ENCODE measurements around the gene RACK1.
"Not testable (repeated sequence)": the region's sequence is repeated elsewhere in the genome, so short reads cannot be mapped to it uniquely, and the experiment has no call there.

The RACK1 gene

DNA sequence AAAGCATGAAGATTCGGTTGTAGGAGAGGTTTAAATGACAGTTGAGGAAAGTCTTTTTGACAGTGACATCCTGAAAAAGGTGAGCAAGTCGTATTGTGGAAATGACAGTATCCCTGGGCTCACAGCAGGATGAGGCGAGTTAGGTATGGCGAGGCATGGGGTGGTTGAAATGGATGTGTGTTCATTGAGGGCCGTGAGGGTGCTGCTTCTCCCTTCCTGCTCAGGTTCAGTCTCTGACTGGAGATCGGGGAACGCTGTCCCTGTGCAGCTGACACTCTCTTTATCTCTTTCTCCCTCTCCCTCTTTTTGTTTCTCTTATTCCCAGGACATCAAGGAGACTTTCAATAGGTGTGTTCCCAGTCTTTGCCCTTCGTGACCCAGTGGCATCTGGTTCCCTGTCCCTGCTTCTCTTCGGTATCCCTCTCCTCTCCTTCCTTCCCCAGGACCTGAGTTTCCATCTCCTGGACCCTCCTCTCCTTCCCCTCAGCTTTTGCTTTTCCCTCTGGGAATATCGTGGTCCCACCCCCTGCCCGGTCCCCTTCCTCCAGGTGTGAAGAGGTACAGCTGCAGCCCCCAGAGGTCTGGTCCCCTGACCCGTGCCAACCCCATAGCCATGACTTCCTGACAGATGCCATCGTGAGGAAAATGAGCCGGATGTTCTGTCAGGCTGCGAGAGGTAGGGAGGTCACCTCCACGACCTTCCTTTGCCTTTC, 10.5 kb downstream of the RACK1 start:
- DNase-seq = no peak

GRCh38 chr5:181232593-181232992, 11.1 kb downstream of the RACK1 start:
- DNase-seq = no peak

GRCh38 chr5:181231432-181231831, 12.3 kb downstream of the RACK1 start:
- DNase-seq = no peak

DNA sequence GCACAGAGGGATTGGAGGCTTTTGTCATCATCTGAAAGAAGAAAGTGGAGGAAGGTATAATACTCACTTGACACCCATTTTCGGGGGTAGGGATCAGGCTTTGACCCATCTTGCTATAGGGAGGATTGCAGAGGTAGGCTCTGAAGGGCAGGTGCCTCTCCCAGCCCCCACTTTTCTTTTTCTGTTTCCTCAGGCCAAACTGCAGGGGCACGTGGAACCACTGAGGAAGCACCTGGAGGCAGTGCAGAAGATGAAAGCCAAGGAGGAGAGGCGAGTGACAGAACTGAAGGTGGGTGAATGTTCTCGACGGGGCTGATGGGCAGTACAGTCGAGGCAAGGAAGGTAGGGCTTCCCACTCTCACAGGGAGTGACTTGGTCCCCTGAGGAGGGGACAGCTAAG, 13.2 kb downstream of the RACK1 start:
- no peak for DNase-seq

- no peak for DNase-seq
Observed at GRCh38 chr5:181229996-181230395, 13.7 kb downstream of the RACK1 start.

DNA sequence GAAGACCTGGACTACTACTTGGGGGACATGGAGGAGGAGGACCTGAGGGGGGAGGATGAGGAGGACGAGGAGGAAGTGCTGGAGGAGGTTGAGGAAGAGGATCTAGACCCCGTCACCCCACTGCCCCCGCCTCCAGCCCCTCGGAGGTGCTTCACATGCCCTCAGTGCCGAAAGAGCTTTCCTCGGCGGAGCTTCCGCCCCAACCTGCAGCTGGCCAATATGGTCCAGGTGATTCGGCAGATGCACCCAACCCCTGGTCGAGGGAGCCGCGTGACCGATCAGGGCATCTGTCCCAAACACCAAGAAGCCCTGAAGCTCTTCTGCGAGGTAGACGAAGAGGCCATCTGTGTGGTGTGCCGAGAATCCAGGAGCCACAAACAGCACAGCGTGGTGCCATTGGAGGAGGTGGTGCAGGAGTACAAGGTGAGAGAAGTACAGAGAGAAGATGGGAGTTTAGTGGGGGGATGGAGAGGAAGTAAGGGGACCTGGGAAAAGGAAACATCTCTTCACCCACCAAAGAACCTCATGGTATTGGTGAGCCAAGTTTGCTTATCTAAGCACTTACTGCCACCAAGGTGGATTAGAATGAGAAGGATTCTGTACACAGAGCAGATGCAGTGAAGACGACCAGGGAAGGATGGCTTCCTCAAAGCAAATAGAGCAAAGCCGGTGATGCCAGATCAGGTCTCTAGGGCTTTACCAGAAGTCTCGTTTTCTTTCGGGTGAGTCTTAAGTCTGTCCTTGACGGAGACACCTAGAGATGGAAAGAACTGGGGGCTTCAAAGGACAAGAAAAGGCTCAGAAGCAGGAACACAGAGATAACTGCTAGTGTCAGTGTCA, 19.1 kb downstream of the RACK1 start:
- no peak for DNase-seq

DNA sequence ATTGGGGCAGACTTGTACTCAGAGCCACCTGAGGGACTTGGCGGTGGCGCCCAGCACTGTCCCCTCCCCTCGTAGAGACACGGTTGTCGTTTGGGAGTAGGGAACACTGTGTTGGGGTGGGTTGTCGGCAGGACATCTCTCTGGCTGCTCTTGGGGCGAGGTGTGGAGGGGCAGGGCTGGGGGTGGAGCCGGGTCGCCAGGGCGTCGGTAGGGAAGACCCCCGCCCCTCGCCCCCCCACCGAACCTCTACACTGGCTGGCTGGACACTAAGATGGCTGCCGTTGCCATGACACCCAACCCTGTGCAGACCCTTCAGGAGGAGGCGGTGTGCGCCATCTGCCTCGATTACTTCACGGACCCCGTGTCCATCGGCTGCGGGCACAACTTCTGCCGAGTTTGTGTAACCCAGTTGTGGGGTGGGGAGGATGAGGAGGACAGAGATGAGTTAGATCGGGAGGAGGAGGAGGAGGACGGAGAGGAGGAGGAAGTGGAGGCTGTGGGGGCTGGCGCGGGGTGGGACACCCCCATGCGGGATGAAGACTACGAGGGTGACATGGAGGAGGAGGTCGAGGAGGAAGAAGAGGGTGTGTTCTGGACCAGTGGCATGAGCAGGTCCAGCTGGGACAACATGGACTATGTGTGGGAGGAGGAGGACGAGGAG, 19.8 kb downstream of the RACK1 start:
- DNase-seq = no peak

DNA sequence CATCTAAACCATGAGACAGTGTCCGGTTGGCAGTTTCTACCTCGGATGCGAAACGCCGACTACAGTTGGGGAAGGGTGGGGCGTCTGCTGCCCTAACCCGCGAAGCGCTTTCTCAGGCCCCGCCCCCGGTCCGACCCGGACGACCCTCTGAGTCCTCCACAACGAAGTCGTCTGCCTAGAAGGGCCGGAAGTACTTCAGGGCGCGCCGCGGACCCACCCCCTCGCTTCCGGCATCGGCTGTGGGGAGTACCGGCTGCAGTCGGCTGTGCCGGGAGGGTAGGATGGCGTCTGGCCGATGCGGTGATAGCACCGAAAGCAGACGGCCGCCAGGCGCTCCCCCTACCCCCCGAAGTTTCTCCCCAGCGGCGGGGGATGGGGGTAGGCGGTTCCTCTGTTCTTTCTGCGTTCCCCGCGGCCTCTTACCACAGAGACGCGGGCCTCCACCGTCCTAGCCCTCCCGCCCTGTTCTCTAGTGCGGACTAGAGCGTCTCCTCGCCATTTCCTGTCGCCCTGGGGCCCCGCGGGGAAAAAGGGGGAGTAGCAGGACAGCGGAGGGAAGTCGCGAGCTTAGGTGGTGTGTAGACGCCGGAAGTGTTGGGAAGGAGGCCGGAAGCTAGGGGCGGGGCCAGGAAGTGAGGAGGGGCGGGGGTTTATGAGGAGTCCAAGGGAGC, 20.5 kb downstream of the RACK1 start, which contains the start of gene TRIM41:
TSS of gene TRIM41 (plus strand) at position 224 of the 671 bp plus-strand sequence. CDS start 719 bp downstream, outside the sequence.
- DNase-seq = no peak

DNA sequence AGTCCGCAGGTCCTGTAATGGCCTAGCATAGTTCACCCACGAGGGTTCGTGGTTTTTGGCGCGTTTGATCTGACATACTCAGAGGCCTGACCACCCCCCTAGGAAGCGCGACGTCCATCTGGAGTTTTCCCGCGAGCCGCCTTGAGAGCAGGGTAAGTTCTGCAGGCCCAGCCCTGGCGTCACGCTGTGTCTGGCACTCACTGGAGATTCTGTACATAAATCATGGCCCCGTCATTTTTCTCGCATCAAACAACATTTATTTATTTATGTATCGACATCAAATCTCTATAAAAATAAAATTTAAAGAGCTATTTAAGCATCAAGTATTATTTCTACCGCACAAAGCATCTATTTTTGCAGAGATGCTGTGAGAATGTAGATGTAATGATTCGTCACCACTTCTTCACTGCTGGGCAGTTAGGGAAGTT, 21.1 kb downstream of the RACK1 start:
- DNase-seq = no peak

GRCh38 chr5:181221792-181222629, 21.7 kb downstream of the RACK1 start:
- DNase-seq = no peak

GRCh38 chr5:181221105-181221791, 22.5 kb downstream of the RACK1 start:
- DNase-seq = no peak

GRCh38 chr5:181220178-181220515, 23.6 kb downstream of the RACK1 start:
- no peak for DNase-seq

DNA sequence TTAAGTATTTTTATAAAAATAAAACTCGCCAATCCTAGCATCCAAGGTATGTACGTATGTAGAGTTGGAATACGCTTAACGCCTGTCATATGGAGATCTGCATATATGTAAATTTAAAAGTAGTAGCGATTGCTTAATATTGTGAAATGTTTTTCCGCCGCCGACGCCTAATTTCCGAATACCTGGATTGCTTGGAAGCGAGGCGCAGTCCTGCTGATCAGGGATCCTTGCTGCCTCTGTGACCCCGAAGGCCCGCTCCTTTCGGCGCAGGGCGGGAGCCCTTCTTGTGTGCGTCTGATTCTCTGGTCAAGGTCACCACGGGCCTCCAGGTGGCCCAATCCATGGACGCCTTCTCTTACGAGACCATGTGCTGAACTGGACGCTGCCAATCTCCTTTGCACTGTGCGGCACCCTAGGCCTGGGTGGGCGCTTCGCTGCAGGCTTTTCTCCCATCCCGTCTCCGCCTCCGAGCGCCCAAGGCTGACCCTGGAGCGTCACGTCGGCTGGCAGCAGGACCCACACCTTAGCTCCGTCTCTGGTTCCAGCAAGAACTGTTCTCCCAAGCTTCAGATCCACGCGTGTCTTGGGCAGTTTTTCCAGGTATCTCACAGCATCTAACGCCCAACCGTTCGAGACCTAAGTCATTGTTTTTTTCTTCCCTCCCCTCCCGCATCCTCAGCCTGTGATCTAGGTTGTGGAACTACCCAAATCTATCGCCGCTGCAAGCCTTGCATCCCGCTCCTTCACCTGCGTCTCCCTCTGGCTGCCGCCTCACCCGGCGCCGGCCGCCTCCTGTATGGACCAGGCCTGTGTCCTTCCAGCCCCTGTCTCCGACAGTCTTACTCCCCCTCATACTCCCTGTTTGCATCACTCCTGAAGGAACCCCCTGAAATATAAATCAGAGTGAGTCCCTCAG, 24.2 kb downstream of the RACK1 start:
- no peak for DNase-seq

DNA sequence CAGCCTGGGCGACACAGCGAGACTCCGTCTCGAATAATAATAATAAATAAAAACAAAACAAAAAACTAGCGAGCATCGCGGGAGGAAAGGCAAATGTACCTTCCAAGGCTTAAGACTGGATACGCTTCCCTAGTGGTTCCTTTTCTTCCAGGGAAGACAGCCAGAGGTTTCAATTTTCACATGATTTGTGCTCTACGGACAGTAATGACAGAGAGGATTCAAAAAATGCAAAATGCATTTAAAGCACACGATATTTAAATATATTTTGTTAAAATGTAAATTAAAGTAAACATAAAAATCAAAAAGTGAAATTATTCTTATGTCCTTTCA, 24.9 kb downstream of the RACK1 start:
- DNase-seq = no peak

- no peak for DNase-seq
Observed at GRCh38 chr5:181217803-181218062, 26.0 kb downstream of the RACK1 start.

DNA sequence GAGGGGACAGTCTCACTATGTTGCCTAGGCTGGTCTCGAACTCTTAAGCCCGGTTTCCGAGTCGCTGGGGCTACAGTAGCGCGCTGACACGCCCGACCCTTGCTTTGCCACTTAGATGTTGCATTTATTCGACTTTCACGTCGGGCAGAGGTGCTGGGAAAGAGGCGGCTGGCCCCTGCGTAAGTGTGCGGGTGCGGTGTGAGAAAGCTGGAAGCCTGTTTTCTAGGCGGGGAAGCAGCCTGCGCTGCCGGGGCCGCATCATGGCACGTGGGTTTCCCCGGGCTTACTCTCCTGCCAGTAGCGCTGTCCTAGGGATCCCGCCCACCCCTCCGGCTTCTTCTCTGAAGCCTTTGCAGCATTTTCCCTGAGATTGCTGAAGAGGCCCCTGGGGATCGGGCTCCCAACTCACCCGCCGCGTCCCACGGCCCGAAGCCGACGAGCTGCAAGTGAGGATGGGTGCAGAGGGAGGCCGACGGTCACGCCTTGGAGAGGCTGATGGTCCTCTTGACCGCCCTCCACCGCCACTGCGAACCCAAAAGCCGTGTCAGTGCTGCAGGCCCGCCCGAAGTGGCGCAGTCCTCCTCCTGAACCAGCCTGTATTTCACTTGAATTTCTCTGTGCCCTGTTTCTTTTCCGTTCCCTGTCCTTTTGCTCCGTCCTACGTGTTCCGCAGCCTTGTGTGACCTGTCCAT, 26.4 kb downstream of the RACK1 start:
- DNase-seq = no peak

GRCh38 chr5:181215997-181216989, 27.4 kb downstream of the RACK1 start:
- DNase-seq = no peak

DNA sequence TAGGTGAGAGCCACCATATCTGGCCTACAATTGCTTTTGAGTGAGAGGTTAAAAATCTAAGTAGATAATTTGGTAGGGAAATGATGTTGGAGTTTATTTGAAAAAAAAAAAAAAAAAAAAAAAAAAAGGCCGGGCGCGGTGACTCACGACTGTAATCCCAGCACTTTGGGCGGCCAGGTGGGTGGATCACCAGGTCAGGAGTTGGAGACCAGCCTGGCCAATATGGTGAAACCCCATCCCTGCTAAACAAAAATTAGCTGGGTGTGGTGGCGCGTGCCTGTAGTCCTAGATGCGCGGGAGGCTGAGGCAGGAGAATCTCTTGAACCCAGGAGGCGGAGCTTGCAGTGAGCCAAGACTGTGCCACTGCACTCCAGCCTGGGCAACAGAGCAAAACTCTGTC, 29.5 kb downstream of the RACK1 start:
- not testable (repeated sequence) for DNase-seq

GRCh38 chr5:181212934-181213333, 30.8 kb downstream of the RACK1 start:
- DNase-seq = no peak
